Sigmoid colon (tissue), 4 donors: Measurements from ENCODE around the gene HCN4.

ENCODE experiments used
- CTCF ChIP-seq, 4 experiments: fragments of 450-650 bp in 3 of 4; fragments of 200-600 bp in 1 of 4; IDR thresholded peaks; one replicate each; pipeline ENCODE4 v1.5.1; 2016 to 2019; ENCODE audit warnings: antibody characterized with exemption in 4 of 4, mild to moderate bottlenecking in 3 of 4, moderate library complexity in 2 of 4
- EP300 ChIP-seq, 4 donors: sonication (generic); formaldehyde crosslinking; IDR thresholded peaks; one replicate each; pipeline ENCODE4 v1.6.1; 2017; ENCODE audit warnings: antibody characterized with exemption in 4 of 4
- POLR2A ChIP-seq, 2 donors: fragments of 450-650 bp; IDR thresholded peaks; one replicate each; pipeline ENCODE4 v1.6.1; 2016; ENCODE audit warnings: antibody characterized with exemption in 2 of 2, mild to moderate bottlenecking in 2 of 2, moderate library complexity in 2 of 2

DNA sequence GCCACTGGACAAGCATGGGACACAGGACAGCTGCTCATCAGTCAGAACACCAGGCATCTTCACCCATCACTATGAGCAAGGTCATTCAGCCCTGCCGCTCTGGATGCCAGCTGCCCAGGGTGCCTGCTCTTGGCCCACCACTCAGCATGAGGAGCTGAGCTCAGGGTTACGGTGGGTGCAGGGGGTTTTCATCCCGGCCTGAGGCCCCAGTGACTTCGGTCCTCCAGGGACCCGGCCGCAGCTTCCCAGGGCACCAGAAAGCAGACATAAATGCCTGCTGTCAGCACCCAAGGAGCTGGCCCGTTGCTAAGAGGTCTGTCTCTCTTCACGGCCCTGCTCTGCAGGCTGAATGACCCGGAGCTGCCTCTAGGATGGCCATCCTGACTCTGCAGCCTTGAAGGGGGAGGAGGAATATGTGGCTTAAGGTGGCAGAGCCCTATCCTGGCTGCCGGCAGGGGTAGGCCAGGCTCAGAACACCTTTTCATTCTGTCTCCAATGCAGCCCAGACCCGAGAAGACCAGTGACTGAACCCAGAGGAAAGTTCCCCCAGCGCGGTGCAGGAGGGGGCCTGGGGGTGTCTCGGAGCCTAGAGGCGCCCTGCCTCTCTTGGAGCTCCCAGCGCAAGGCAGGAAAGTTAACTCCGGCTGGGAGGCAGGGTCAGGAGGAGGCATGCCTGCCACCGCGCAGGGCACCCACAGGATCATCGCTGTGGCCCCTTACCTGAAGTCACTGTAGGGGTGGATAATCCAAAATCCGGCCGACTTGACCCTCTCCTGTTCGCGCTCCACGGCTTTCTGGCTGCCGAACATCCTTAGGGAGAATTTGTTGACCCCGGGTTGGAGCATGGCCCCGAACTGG, 1.8 kb downstream of the HCN4 start:
- TF ChIP-seq CTCF (IDR thresholded peaks at IDR 0.05), result no peak
- TF ChIP-seq POLR2A (IDR thresholded peaks at IDR 0.05), result no peak
- no peak for TF ChIP-seq EP300 (IDR thresholded peaks at IDR 0.05)
